Measurements from ENCODE around the gene SCUBE1. TPM values are rescaled to one million over a fixed set of nuclear protein-coding genes. Genes with fewer than 3 reads are reported as not detected.

SCUBE1 gene
- total RNA-seq, 2 experiments from 2014 or later, result not detected

DNA sequence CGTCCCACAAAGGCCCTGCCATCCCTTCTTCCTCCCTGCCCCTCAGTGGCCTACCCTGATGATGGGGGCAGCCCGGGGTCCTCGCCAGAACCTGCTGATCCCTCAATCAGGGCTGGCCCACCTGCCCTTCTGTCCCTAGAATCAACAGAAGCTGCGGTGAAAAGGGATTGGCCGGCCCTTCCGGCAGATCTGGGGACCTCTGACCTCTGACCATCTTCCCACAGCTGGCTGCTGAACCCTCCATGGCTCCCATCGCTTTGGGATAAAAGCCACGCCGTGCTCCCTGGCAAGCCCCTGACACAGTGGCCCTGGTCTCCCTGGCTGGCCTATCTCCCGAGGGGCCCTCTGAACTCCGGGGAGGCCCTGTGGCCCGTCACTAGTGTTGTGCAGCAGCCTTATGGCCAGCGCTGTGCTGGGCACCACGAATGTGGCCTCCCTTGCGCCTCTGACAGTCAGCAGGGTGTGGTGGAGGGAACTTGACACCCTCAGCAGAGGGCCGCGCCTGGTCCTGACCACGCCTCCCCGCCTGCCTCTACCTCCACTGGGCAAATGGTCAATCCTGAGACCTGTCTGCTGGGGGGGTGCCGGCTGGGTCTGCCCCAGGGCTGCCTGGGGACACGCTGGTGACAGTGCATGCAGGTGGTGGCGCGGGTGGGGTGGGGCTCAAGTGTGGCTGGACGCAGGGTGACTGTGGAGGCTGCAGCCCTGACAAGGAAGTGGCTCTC is 98.2 kb downstream of the SCUBE1 start:
- Histone ChIP-seq H4K20me1 (ENCODE audit: insufficient read depth, low read length) (no peaks in the 10 kb centered on the region), H3K4me3 (ENCODE audit: low read depth, low read length, poor library complexity, severe bottlenecking) (no peak overlapping the region), H3K4me2 (ENCODE audit: low read length) (no peak overlapping the region), H3K27ac (ENCODE audit: low read depth, low read length, poor library complexity, severe bottlenecking) (no peak overlapping the region), H3K36me3 (ENCODE audit: insufficient read depth, low read length) (no peaks in the 10 kb centered on the region), H2AFZ (ENCODE audit: low read length) (no peak overlapping the region), H3K4me1 (ENCODE audit: insufficient read depth, low read length, poor library complexity, severe bottlenecking) (no peaks in the 10 kb centered on the region), H3K9me2 (ENCODE audit: insufficient read depth, low read length) (no peaks in the 10 kb centered on the region), H3K9me3 (ENCODE audit: low read length) (no peaks in the 10 kb centered on the region), H3K79me2 (ENCODE audit: insufficient read depth, low read depth, low read length) (no peaks in the 10 kb centered on the region)
- TF ChIP-seq CTCF (conservative IDR thresholded peaks at IDR 0.05; ENCODE audit: low read length), result no peak
- POLR2A ChIA-PET, result no interaction called here
- intact Hi-C loops (cut with micrococcal nuclease; ENCODE audit: unreplicated experiment), result no loop called here
- CTCF ChIA-PET (ENCODE audit: unreplicated experiment), result no interaction called here
- DNase-seq (ENCODE audit: low spot score), result no peak
- BruUV-seq (replicated peaks), result no TSS peak

- H3K27ac ChIP-seq (ENCODE audit: low read depth, low read length, poor library complexity, severe bottlenecking), result no peak overlapping the region
- no peaks in the 10 kb centered on the region for H3K9me3 ChIP-seq (ENCODE audit: low read length)
- ChIA-PET CTCF (ENCODE audit: unreplicated experiment) (no interaction called here), POLR2A (no interaction called here)
- BruUV-seq (replicated peaks), result no TSS peak
- no peaks in the 10 kb centered on the region for H3K79me2 ChIP-seq (ENCODE audit: insufficient read depth, low read depth, low read length)
- no peak overlapping the region for H3K4me2 ChIP-seq (ENCODE audit: low read length)
- intact Hi-C loops (cut with micrococcal nuclease; ENCODE audit: unreplicated experiment), result no loop called here
- DNase-seq (ENCODE audit: low spot score), result no peak
- H4K20me1 ChIP-seq (ENCODE audit: insufficient read depth, low read length), result no peaks in the 10 kb centered on the region
- no peak overlapping the region for H3K4me3 ChIP-seq (ENCODE audit: low read depth, low read length, poor library complexity, severe bottlenecking)
- TF ChIP-seq CTCF (conservative IDR thresholded peaks at IDR 0.05; ENCODE audit: low read length), result no peak
- no peak for TF ChIP-seq EZH2phosphoT487 (IDR thresholded peaks at IDR 0.05; ENCODE audit: borderline replicate concordance, low read depth, low read length)
- H2AFZ ChIP-seq (ENCODE audit: low read length), result no peak overlapping the region
- no peaks in the 10 kb centered on the region for H3K36me3 ChIP-seq (ENCODE audit: insufficient read depth, low read length)
- no peaks in the 10 kb centered on the region for H3K9me2 ChIP-seq (ENCODE audit: insufficient read depth, low read length)
- no peaks in the 10 kb centered on the region for H3K4me1 ChIP-seq (ENCODE audit: insufficient read depth, low read length, poor library complexity, severe bottlenecking)
These were observed 98.8 kb downstream of the SCUBE1 start for GRCh38 chr22:43244402-43244801.

DNA sequence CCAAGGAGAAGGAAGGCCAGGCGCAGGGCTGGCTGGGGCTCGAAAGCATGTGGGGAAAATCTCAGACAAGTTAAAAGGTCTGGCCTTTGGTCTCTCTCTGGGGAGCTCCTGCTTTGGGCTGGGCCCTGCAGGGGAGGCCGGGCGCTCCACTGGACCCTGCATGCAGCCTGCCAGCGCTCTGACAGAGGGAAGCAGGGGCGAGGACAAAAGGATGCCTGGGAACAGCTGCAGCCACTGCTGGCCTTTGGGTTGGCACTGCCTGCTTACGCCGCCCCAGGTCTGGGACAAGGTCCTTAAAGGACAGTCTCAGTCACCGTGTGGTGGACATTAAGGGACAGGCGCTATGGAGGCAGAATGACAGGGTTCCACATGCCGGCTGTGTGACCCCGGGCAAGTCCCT is 99.8 kb downstream of the SCUBE1 start:
- Histone ChIP-seq H3K9me3 (ENCODE audit: low read length) (no peaks in the 10 kb centered on the region), H3K4me1 (ENCODE audit: insufficient read depth, low read length, poor library complexity, severe bottlenecking) (no peaks in the 10 kb centered on the region), H4K20me1 (ENCODE audit: insufficient read depth, low read length) (no peaks in the 10 kb centered on the region), H3K9me2 (ENCODE audit: insufficient read depth, low read length) (no peaks in the 10 kb centered on the region), H3K36me3 (ENCODE audit: insufficient read depth, low read length) (no peaks in the 10 kb centered on the region), H3K27ac (ENCODE audit: low read depth, low read length, poor library complexity, severe bottlenecking) (no peak overlapping the region), H2AFZ (ENCODE audit: low read length) (no peak overlapping the region), H3K4me2 (ENCODE audit: low read length) (no peak overlapping the region), H3K4me3 (ENCODE audit: low read depth, low read length, poor library complexity, severe bottlenecking) (no peak overlapping the region), H3K79me2 (ENCODE audit: insufficient read depth, low read depth, low read length) (no peaks in the 10 kb centered on the region)
- CTCF ChIA-PET (ENCODE audit: unreplicated experiment), result no interaction called here
- TF ChIP-seq EZH2phosphoT487 (IDR thresholded peaks at IDR 0.05; ENCODE audit: borderline replicate concordance, low read depth, low read length), result no peak
- TF ChIP-seq CTCF (conservative IDR thresholded peaks at IDR 0.05; ENCODE audit: low read length), result no peak
- intact Hi-C loops (cut with micrococcal nuclease; ENCODE audit: unreplicated experiment), result no loop called here
- no TSS peak for BruUV-seq (replicated peaks)
- no peak for DNase-seq (ENCODE audit: low spot score)
- POLR2A ChIA-PET, result no interaction called here
